HG03354 (cell line): ENCODE results near the gene SDHB.

Source experiments
- ATAC-seq: cut with Tn5 transposase; IDR thresholded peaks from one replicate; pipeline ENCODE4 v1.9.1; 2021; ENCODE audit warnings: mild to moderate bottlenecking; ENCODE audit not compliant: unreplicated experiment, poor library complexity, severe bottlenecking

Gene SDHB

DNA sequence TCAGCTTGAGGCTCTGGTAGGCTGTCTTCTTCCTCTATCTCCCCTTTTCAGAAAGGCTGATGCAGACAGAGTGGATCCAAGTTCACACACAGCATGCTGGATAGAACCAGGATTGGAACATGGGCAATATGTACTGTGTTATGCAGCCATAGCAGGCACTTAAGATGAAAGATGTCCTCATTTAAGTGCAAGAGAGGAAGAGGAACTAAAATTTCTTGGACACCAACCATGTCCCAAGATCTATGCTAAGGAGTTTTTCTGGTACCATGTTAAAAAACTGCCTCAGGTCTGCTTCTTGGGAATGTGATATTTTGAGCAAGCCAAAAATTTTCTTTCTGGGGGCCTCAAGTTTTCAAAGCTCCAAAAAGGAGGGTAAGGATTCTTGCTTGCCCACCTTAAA, 1.2 kb downstream of the SDHB start:
- ATAC-seq: no peak

DNA sequence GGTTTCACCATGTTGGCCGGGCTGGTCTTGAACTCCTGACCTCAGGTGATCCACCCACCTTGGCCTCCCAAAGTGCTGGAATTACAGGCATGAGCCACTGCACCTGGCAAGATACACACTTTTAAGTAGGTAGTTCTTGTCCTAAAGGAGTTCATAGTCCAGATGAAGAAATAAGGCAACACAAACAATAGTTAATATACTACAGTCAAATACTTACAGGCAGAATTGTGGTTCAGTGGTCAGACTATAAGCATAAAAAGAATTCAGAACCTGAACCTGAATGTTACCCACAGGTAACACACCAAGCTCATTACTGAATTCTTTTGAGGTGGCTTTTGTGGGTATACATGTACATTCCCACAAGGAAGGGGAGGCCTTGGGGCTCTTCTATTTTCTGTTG, 1.8 kb downstream of the SDHB start:
- no peak for ATAC-seq

DNA sequence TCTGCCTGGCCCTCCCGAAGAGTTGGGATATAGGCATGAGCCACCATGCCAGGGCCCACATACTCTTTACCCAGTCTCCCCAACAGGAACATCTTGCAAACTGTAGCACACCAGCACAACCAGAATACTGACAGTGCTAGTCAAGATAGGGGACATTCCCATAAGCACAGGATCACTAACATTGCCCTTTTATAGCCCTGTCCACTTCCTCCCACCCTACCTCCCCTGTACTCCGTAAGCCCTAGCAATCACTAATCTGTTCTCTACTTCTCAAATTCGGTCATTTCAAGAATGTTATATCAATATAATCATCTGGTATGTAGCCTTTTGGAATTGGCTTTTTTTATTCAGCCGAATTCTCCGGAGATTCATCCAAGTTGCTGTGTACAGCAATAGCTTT, 5.9 kb downstream of the SDHB start:
- ATAC-seq: no peak

DNA sequence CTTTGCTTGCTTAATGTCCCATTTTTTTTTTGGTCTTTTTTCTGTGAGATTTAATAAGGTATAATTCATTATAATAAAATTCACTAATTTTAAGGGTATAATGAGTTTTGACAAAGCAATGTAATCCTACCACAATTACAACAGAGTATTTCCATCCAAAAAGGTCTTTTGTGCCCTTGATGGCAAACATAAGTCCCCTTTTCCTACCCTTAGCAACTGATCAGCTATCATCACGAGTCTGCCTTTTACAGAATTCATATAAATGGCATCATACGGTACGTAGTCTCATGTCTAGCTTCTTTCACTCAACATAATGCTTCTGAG, 7.5 kb downstream of the SDHB start:
- ATAC-seq: no peak

DNA sequence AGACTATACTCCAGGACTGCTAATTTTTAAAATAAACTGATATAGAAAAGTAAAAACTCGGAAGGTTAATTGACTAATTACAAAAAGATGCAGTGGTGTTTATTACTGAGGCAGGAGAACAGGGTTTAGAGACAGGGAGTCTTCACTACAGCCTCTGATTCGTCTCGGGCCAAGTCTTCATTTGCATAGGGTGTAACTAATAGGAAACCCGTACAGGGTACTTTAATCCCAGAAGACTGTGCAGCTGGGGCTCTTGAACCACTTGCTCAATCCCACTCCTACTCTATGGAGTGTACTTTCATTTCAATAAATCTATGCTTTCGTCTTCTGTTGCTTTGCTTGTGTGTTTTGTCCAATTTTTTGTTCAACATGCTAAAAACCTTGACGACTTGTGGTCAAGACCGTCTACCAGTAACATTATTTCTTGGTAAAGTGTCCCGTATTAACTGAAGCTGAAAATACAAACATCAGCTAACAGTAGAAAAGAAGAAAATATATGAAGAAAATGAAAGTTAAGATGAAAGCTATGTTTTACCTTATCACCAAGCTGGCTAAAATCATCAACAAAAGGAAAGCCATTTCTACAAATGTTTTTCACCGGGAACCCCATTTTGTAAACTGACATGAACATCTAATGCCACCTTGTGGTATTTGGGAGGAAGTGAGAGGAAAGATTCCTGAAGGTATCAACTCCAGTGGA, 8.0 kb downstream of the SDHB start:
- no peak for ATAC-seq

DNA sequence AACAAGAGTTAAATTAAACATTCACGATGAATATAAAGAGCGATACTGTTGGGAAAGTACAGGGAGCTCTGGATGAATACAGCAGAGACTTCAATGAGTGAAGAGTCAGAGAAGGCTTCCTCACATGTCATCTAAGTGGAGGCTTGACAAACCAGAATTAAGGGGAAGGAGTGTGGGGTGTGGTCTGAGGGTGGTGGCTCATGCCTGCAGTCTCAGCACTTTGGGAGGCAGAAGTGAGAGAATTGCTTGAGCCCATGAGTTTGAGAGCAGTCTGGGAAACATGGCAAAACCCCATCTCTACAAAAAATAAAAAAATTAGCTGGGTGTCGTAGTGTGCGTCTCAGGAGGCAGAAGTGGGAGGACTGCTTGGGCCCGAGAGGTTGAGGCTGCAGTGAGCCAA, 8.7 kb downstream of the SDHB start:
- no peak for ATAC-seq

DNA sequence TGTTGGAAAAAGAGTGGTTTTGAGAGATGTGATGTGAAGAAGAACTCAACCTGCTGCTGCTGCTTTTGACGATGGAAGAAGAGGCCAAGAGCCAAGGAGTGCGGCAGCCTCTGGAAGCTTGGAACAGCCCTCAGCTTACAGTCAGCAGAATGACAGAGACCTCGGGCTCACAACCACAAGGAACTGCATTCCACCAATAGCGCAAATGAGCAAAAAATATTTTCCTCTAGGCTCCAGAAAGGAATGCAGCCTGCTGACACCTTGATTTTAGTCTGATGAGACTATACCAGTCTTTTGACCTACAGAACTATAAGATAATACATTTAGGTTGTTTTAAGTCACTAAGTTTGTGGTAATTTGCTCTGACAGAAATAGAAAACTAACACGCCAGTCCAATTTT, 10.2 kb downstream of the SDHB start:
- no peak for ATAC-seq

DNA sequence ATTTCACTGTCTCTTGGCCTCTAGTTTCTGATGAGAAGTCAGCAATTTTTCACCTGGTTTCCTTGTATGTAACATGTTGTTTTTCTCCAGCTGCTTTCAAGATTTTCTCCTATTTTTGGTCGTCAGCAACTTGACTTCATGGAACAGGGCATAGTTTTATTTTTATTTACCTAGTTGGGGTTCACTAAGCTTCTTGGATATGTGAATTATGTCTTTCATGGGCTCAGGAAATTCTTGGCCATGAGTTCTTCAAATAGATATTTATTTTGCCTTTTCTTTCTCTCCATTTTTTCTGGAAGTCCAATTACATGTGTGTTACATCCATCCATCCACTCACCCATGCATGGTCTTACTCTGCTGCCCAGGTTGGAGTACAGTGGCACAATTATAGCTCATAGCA, 13.7 kb downstream of the SDHB start:
- no peak for ATAC-seq

DNA sequence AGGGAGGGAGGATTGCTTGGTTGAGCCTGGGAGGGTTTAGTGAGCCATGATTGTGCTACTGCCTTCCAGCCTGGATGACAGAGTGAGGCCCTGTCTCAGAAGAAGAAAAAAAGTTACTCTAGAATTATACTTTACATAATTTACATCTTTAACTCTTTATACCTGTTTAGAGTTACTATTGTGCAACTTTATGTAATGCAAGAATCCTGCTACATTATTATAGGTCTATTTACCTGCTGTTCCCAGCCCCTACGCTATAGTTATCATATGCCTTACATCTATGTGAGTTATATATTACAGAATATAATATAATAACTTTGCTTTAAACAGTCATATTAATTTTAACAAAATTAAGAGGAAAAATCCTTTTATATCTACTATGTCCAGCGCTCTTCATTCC, 14.3 kb downstream of the SDHB start:
- ATAC-seq: no peak

DNA sequence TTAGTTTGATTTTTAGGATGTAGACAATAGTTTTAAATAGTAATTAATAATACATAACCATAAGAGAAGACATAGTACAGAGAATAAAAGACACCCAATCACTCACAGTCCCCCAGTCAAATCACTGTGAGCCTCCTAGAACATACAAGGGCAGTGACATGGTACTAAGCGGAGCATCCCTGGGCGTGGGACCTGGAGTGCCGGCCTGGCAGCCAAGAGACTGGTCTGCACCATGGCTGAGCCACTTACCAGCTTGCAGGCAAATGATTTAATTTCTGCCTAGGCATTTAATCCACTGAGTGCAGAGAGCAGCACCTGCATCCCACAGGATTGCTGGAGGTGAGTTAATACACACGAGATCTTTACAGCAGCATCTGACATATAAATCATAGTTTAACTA, 20.4 kb downstream of the SDHB start:
- no peak for ATAC-seq

DNA sequence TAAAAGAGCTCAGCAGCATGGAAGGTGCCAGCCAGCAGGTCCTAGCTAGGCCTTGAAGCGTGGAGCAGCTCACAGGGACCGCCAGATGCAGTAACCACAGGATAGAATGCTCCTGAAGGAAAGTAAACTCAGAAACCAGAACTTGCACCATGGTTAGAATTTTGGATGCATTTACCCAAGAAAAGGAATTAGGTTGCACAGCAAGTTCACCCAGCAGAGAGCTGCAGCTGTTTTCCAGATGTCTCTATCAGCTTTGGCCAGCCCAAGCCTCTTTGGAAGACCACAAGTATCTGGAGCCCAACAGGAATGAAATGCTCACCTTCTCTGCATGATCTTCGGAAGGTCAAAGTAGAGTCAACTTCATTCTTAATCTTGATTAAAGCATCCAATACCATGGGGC, 21.1 kb downstream of the SDHB start:
- ATAC-seq: no peak

DNA sequence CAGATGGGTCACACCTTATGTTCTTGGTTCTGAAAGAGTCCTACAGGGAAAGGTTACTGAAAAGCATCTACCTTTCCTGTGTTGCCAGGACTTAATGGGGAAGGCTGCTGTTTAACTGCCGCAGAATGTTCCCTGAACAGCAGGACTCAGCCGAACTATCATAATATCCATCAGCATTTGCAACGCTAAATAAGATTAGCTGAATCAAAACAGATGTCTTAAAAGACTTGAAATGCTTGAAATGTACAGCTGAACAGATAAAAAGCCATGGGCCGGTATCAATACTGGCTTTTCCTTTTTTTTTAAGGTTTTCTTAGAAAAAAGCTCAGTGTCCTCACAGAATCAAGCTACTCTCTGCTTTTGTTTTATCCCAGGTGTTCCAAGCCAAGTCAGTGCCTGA, 22.4 kb downstream of the SDHB start:
- ATAC-seq: no peak

DNA sequence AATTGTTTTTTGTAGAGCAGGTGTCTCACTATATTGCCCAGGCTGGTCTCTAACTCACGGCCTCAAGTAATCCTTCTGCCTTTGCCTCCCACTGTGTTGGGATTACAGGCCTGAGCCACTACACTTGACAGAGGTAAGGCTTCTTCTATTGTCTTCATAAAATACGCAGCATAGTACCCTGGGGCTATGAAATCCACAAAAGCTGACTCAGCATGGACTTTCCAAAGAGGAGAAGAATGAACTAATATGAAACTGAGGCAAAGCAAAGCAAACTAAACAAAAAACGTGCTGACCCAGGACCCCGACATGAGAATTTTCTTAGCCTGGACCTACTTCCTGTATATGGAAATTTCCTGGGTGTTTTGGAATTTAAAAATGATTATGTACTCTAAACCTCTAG, 23.6 kb downstream of the SDHB start:
- no peak for ATAC-seq

DNA sequence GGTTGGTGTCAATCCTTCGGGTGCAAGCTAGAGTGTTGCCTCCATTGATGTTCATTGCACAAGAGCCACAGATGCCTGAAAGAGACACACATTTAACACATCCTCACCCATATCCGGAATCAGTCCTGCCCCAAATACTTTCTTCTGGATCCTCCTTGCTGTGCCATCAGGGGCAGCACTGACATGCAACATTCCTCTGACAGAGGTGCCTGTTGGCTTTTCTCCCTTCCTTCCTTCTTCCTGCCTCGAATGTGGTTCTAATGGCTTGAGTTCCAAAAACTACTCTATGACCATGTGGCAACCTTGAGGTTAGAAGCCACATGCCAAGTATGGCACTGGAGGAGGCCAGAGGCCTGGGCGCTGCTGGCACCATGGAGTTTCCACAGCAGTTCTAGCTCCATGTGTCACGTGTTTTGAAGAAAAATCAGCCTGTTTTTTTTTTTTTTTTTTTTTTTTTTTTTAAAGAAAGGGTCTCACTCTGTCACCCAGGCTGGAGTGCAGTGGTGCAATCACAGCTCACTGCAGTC, 25.1 kb downstream of the SDHB start:
- no peak for ATAC-seq

DNA sequence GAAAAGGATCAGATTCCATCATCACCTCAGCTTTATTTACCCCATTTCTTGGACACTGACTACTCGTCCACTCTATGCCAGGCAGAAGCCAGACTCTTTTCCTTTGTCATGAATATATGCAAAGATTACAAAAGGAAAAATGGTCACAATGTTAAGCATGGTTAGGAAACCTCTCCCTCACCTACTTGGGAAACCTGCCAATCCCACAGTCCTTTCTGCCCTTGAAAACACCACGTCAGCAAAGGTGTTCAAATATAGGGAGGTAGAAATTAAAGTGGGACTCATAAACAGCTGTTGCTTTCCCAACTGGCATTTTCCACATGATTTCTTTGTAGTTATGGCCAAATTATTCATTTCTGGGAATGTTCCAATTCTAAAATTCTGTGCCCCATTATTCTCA, 25.9 kb downstream of the SDHB start:
- no peak for ATAC-seq

DNA sequence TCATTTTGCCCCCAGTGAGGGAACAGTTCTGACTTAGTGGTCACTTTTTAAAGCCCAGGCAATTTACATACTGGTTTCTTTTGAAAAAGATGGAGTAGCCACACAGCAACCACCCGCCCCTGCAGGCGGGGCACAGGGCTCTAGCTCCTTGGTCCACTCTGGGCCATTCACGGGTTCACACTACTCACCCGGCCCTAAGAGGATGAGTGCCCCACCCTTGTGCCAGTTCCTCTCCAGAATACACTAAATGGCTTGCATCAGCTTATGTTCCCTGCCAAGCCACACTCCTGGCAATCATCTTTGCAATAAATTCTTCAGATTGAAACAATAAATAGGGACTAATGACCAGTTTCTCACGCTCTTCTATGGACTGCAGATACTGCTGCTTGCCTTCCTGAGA, 26.4 kb downstream of the SDHB start:
- ATAC-seq: no peak

DNA sequence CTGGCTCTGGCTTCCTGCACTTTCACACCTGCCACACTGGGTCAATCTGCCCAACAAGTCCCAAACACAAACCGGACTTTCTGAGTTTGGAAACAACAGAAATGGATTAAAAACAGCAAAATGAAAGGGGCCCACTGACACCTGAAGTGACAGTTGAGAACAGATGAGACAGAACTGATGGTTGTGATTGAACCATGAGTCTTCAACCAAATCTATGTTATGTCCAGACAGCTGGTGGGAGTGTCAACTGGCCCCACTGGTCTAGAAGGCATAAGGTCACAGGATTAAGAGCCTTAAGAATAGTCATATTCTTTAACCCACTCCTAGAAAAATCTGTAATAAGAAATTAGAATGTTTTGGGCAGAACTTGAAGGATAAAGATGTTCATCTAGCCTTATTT, 29.1 kb downstream of the SDHB start:
- ATAC-seq: no peak

DNA sequence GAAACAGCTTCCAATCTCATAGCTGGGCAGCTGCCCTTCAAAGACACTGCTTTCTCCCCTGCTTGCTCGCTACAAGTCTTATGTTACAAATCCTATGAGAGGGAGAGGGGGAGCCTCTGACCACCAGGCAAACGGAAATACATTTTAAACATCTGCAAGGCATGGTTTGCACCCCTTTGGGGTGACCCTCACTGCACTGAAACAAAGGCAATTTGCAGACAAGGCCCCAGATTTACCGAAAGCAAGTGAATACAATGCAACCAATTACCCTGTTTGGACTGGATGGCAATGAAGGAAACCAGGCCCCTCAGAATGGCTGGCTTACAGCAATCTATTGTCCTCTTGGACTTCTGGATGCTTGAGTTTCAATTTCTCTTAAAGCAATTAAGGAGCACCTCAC, 30.3 kb downstream of the SDHB start:
- ATAC-seq: no peak

DNA sequence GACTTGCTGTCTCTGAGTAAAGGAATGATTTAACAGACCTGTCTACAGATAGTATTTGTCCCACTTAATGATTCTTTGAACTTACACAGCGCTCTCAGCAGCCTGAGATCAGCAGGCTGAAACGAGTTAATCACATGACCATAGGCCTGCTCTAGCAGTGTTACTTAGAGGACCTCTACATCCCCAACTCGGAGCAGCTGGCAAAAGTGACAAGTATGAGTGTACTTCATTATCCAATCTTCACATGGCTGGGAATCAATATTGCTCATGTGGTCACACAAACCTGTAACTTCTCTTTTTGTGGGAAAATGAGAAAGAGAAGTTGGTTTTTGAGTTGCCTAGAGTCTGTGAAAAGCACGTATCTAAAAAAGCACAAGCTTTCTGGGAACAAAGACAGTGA, 30.7 kb downstream of the SDHB start:
- ATAC-seq: no peak

DNA sequence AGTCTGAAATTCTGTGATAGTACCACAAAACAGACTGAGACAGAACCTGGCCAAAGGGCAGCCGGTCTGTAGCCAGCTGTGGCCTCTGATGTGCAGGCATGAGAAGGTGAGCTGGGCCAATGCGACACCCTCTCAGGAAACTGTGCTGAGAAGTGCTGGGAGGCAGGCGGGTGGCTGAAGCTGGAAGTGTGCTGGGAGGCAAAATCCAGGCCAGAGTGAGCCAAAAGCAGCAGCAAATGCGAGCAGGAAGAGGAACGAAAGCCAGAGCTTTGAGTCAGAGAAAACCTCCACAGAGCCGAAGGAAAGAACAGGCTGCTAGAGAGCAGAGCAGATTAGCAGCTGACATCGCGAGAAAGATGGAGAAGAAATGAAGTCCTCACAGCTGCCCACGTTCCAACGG, 31.9 kb downstream of the SDHB start:
- ATAC-seq: no peak

DNA sequence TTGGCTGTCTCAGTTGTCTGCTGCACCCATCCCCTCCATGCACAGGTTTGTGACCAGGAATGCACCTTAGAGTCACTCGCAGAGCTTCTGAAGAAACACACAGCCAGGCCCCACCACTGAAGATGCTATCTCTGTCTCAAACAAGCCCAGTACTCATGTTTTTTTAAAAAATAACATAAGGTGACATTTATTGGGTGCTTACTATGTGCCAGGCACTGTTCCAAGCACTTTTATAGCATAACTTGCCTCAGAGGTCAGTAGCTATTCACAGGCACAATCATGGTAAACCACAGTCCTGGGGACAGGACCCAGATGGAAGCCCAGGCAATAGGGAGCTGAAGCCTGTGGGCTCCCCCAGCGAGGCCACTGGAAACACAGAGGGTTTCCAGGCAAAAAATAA, 33.3 kb downstream of the SDHB start:
- no peak for ATAC-seq

DNA sequence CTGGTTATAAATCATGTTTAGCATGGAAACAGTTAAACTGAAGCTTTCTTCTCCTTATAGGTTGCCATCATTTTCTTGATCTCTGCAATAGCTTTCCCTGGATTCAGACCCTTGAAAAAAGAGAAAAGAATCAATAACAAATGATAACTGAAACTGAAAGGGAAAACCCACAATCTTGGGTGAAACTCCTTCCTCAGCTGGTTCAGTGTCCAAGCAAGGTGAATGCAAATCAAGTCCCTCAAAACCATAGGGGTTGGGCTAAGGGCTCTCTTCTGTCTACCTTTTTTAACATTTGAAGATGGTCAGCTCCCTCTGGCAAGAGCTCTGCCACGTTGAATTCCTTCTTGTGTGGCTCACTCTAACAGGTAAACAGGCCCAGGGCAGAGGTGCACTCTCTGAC, 35.0 kb downstream of the SDHB start:
- no peak for ATAC-seq
